GM23338 (cell line): Measurements from ENCODE around the gene LDLRAD2. TPM values are rescaled to one million over a fixed set of nuclear protein-coding genes. Genes with fewer than 3 reads are reported as not detected.
"Not testable (repeated sequence)": the region's sequence is repeated elsewhere in the genome, so short reads cannot be mapped to it uniquely, and the experiment has no call there.

Source experiments
- ATAC-seq: fragments of 200-7000 bp; cut with Tn5 transposase; 3 replicates; pipeline ENCODE4 v1.9.1; 2020
- DNase-seq: peaks from one replicate; pipeline ENCODE4 v3.0.0-alpha.2; 2015; ENCODE audit warnings: low spot score
- H2AFZ ChIP-seq: fragments of 200-600 bp; sonication (generic); 2 replicates; pipeline ENCODE4 v1.8.0; 2016; ENCODE audit warnings: antibody characterized with exemption, mild to moderate bottlenecking, moderate library complexity
- H3F3A ChIP-seq: fragments of 200-600 bp; sonication (generic); replicated peaks from 2 replicates; pipeline ENCODE4 v1.8.0; 2017; ENCODE audit warnings: antibody characterized with exemption, mixed run types, low read depth
- H3K27ac ChIP-seq: fragments of 200-600 bp; sonication (generic); 2 replicates; pipeline ENCODE4 v1.6.1; 2016; ENCODE audit warnings: low read depth
- H3K27me3 ChIP-seq: fragments of 200-600 bp; sonication (generic); 2 replicates; pipeline ENCODE4 v1.8.0; 2016; ENCODE audit warnings: mild to moderate bottlenecking, mixed run types, moderate library complexity; ENCODE audit not compliant: insufficient read depth
- H3K36me3 ChIP-seq: fragments of 200-600 bp; sonication (generic); 2 replicates; pipeline ENCODE4 v1.8.0; 2016; ENCODE audit warnings: mild to moderate bottlenecking; ENCODE audit not compliant: insufficient read depth
- H3K4me1 ChIP-seq: fragments of 200-600 bp; sonication (generic); 2 replicates; pipeline ENCODE4 v1.8.0; 2016; ENCODE audit warnings: mild to moderate bottlenecking, moderate library complexity; ENCODE audit not compliant: insufficient read depth
- H3K4me2 ChIP-seq: fragments of 200-600 bp; sonication (generic); 2 replicates; pipeline ENCODE4 v1.7.1; 2017; ENCODE audit warnings: mixed run types
- H3K4me3 ChIP-seq: fragments of 200-600 bp; sonication (generic); 2 replicates; pipeline ENCODE4 v1.6.1; 2016; ENCODE audit warnings: mixed run types
- H3K79me2 ChIP-seq: fragments of 200-600 bp; sonication (generic); replicated peaks from 2 replicates; pipeline ENCODE4 v1.8.0; 2017; ENCODE audit warnings: mild to moderate bottlenecking; ENCODE audit not compliant: insufficient read depth
- H3K9me2 ChIP-seq: fragments of 200-600 bp; sonication (generic); 2 replicates; pipeline ENCODE4 v1.8.0; 2017; ENCODE audit not compliant: insufficient read depth
- H4K20me1 ChIP-seq: fragments of 200-600 bp; sonication (generic); replicated peaks from 2 replicates; pipeline ENCODE4 v1.8.0; 2017; ENCODE audit warnings: mild to moderate bottlenecking; ENCODE audit not compliant: insufficient read depth
- H3K27ac Mint-ChIP-seq: 2 replicates; pipeline ENCODE4 v1.8.0; 2020; ENCODE audit warnings: inconsistent platforms, mild to moderate bottlenecking, moderate library complexity, mixed read lengths
- H3K27me3 Mint-ChIP-seq: 3 replicates; pipeline ENCODE4 v1.8.0; 2022; ENCODE audit warnings: low read depth, mild to moderate bottlenecking, moderate library complexity, mixed read lengths, inconsistent platforms; ENCODE audit not compliant: insufficient read depth, poor library complexity
- H3K36me3 Mint-ChIP-seq: 3 replicates; pipeline ENCODE4 v1.8.0; 2021; ENCODE audit warnings: low read depth, mild to moderate bottlenecking, inconsistent platforms, moderate library complexity, mixed read lengths
- H3K4me1 Mint-ChIP-seq: 3 replicates; pipeline ENCODE4 v1.8.0; 2020; ENCODE audit warnings: mild to moderate bottlenecking, inconsistent platforms, mixed read lengths
- H3K4me3 Mint-ChIP-seq: 3 replicates; pipeline ENCODE4 v1.8.0; 2021; ENCODE audit warnings: moderate library complexity, mild to moderate bottlenecking, inconsistent platforms, mixed read lengths
- H3K9me3 Mint-ChIP-seq: 3 replicates; pipeline ENCODE4 v1.8.0; 2020; ENCODE audit warnings: moderate library complexity, mild to moderate bottlenecking, inconsistent platforms, mixed read lengths
- CREB1 ChIP-seq: fragments of 250-450 bp; sonication (Bioruptor Pico); IDR thresholded peaks from 2 replicates; pipeline ENCODE4 v1.5.0; 2020; ENCODE audit warnings: low read depth, mild to moderate bottlenecking, moderate library complexity
- CTCF ChIP-seq, 2 experiments: fragments of 200-600 bp in 1 of 2; sonication (generic) in 1 of 2; conservative IDR thresholded peaks; 2 replicates each; pipeline versions ENCODE4 v1.5.1 to v1.6.1; 2016 to 2017; ENCODE audit warnings: antibody characterized with exemption in 2 of 2, low read depth in 2 of 2, mild to moderate bottlenecking in 2 of 2, moderate library complexity in 1 of 2
- ETS1 ChIP-seq: IDR thresholded peaks from 2 replicates; pipeline ENCODE4 v1.6.1; 2016; ENCODE audit warnings: antibody characterized with exemption
- EZH2phosphoT487 ChIP-seq: fragments of 200-600 bp; sonication (generic); IDR thresholded peaks from one replicate; pipeline ENCODE4 v1.8.1; 2018; ENCODE audit warnings: antibody characterized with exemption; ENCODE audit not compliant: unreplicated experiment
- NANOG ChIP-seq: IDR thresholded peaks from 2 replicates; pipeline ENCODE4 v1.6.1; 2016; ENCODE audit warnings: antibody characterized with exemption, borderline replicate concordance
- REST ChIP-seq: IDR thresholded peaks from one replicate; pipeline ENCODE4 v1.6.1; 2018; ENCODE audit warnings: antibody characterized with exemption; ENCODE audit not compliant: unreplicated experiment
- STAT1 ChIP-seq: IDR thresholded peaks from one replicate; pipeline ENCODE4 v1.6.1; 2016; ENCODE audit warnings: antibody characterized with exemption; ENCODE audit not compliant: unreplicated experiment
- ZNF331 ChIP-seq: fragments of 250-450 bp; sonication (Bioruptor Pico); IDR thresholded peaks from 2 replicates; pipeline ENCODE4 v1.5.0; 2020; ENCODE audit warnings: low read depth, mild to moderate bottlenecking, moderate library complexity
- polyA plus RNA-seq: library from polyadenylated mRNA; unstranded; fragments of >200 nt; fragmentation: Nextera tagmentation; extraction: Ambion mirVana; gene quantifications from 2 replicates; pipeline ENCODE4 v1.2.1, GENCODE V29; 2016
- total RNA-seq: library from RNA; depleted of rRNA; stranded (reverse); fragments of >200 nt; shearing (Covaris generic); gene quantifications from 2 replicates; pipeline ENCODE4 v1.2.3, GENCODE V29; 2014

The LDLRAD2 gene
- total and polyA plus RNA-seq, 2 experiments from 2014 or later, result 1.6 to 5.8 TPM

- H4K20me1 ChIP-seq, H3K9me2 ChIP-seq, H3F3A ChIP-seq, H3K27ac Mint-ChIP-seq, ATAC-seq, H3K4me3 Mint-ChIP-seq, H3K27me3 Mint-ChIP-seq, H3K4me1 Mint-ChIP-seq, H3K4me1 ChIP-seq, H3K4me2 ChIP-seq, H3K27me3 ChIP-seq, H3K27ac ChIP-seq, H2AFZ ChIP-seq, H3K79me2 ChIP-seq, H3K36me3 ChIP-seq, DNase-seq, H3K9me3 Mint-ChIP-seq, H3K4me3 ChIP-seq: not testable (repeated sequence)
- H3K36me3 Mint-ChIP-seq, result peaks cover 27% of the 10 kb centered on the region
These were observed 14.6 kb downstream of the LDLRAD2 start for GRCh38 chr1:21826694-21827093.

DNA sequence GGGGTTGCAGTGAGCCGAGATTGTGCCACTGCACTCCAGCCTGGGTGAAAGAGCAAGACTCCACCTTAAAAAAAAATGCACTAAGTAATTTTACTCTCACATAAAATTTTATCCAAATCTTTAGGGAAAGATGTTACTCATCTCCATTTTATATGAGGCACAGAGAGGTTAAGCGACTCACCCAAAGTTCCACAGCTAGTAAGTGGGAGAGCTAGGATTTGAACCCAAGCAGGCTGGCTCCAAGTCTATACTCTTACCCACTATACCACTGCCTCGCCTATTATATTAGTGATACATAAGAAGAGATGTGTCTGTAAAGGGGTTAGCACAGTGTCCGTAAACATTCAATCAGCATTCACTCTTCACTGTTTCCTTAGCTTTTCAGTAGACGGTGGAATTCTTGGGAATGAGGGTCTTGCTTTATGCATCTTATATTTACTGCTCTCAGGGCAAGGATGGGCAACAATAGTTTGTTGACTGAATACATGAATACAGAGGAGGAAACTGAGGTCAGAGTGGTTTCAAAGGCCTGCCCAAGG is 15.1 kb downstream of the LDLRAD2 start:
- H3K36me3 ChIP-seq, result no peaks in the 10 kb centered on the region; the same call in 1 of the 2 replicates
- H2AFZ ChIP-seq, result no peak overlapping the region
- no peaks in the 10 kb centered on the region for H3K9me3 Mint-ChIP-seq
- DNase-seq (no peak), ATAC-seq (no peak)
- no peak overlapping the region for H3K4me2 ChIP-seq
- 0 out of 3 replicates have a peak, but pooled peaks cover 3% of the 10 kb centered on the region for H3K4me1 Mint-ChIP-seq
- H3K27ac ChIP-seq, result no peak overlapping the region
- TF ChIP-seq EZH2phosphoT487, result no peak
- no peak for TF ChIP-seq ZNF331 (CRISPR knock-in tag)
- no peak for TF ChIP-seq CREB1 (CRISPR knock-in tag)
- TF ChIP-seq ETS1, result no peak
- no peak for TF ChIP-seq CTCF (conservative IDR thresholded peaks at IDR 0.05; ENCODE audit: low read depth in 2 of 2)
- no peak for TF ChIP-seq REST
- no peak for TF ChIP-seq STAT1
- TF ChIP-seq NANOG, result no peak
- peaks cover 31% of the 10 kb centered on the region for H3K36me3 Mint-ChIP-seq
- no peaks in the 10 kb centered on the region; the same call in 1 of the 2 replicates for H4K20me1 ChIP-seq
- H3K4me3 Mint-ChIP-seq, result no peak overlapping the region
- H3K27ac Mint-ChIP-seq, result no peak overlapping the region
- H3K9me2 ChIP-seq, result no peaks in the 10 kb centered on the region
- no peaks in the 10 kb centered on the region for H3F3A ChIP-seq
- H3K4me1 ChIP-seq, result no peaks in the 10 kb centered on the region
- H3K27me3 ChIP-seq, result no peaks in the 10 kb centered on the region
- H3K4me3 ChIP-seq, result no peak overlapping the region
- H3K79me2 ChIP-seq, result no peaks in the 10 kb centered on the region
- H3K27me3 Mint-ChIP-seq, result peaks cover 4% of the 10 kb centered on the region
